HG03520 (cell line): Measurements from ENCODE around the gene GMDS.

Experiments used
- ATAC-seq: cut with Tn5 transposase; IDR thresholded peaks from one replicate; pipeline ENCODE4 v1.9.1; 2021; ENCODE audit warnings: mild to moderate bottlenecking, moderate library complexity; ENCODE audit not compliant: unreplicated experiment

Gene GMDS

GRCh38 chr6:2104524-2104880 is 140.9 kb downstream of the GMDS start:
- no peak for ATAC-seq

DNA sequence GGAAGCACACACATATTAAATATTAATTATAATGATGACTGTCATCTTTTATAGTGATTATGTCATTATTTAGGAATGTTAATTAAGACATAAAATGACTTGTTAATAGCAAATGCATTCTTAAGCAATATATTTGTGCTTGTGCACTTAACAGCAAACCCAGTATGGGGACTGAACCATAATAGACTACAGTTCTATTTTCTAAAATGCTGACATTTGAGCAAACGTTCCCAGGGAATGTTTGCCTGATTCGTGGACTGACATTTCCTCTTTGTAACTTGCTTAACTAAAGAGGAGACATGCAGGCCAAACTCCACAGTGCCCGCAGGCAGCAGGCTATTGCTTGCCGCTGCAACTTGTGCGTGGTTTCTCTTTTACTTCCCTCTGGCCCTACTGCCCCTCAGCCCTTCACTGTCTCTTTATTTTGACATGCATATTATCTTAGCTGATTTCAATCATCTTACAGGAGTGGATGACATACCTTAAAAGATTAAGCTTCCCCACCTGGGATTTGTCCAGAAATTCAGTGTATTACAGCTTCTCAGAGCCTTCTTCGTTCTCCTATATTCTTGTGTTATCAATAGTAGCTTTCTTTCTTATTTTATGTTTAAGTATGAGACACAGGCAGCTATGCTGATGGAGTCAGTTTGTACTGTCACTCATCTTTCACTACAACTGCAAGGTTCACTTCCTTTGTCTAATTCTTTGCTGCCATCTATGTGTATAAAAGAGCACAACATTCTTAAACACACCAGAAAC is 141.5 kb downstream of the GMDS start:
- no peak for ATAC-seq

DNA sequence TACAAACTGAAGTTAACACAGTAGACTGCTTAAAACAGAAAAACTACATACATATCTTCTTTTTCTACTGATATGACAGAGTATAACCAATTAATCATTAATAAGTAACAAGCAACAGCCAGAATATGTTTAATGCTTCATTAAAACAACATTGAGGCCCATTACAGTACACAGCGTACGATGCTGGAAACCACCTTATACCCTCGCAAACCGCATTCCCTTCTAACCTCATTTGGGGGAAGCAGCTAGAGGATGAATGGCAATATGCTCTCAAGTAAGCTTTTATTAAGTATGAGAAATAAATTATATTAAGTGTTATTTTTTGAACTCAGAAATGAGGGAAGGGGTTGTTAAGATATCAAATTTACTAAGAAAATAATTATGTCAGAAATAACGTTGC is 142.4 kb downstream of the GMDS start:
- no peak for ATAC-seq

- no peak for ATAC-seq
These were observed 143.0 kb downstream of the GMDS start for GRCh38 chr6:2102316-2102883.

DNA sequence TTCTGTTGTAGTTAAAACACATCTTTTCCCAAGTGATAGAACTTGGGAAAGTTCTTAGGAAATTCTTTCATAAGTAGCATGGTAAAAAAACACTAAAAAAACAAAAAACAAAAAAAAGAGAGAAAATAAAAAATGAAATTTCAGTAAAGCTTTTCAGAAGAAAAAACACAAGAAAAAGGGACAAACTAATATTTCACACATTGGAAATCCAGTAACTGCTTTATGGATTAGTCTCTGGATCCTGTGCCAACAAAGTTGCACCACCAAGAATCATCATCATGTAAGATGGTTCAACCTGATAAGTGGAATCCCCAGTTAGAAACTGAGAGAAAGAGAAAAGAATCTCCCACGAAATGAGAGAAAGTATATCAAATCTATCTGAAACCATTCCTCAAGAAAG is 144.2 kb downstream of the GMDS start:
- no peak for ATAC-seq

DNA sequence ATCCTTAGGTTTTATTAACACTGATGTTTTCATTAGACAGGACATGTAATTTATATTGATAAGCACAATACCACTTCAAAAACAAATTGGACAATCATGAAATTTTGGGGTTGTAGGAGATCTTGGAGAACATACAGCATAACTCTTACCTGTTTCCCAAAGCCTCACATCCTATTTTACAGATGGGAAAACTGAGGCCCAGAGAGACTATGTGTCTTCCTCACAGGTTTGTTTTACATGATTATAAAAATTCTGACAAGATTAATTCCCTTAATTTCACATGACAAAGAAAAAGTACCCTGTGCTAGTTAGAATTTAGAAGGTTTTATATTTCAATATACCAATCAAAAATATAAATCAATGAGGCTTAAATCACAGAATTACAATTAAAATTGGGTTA is 145.5 kb downstream of the GMDS start:
- ATAC-seq, result no peak

DNA sequence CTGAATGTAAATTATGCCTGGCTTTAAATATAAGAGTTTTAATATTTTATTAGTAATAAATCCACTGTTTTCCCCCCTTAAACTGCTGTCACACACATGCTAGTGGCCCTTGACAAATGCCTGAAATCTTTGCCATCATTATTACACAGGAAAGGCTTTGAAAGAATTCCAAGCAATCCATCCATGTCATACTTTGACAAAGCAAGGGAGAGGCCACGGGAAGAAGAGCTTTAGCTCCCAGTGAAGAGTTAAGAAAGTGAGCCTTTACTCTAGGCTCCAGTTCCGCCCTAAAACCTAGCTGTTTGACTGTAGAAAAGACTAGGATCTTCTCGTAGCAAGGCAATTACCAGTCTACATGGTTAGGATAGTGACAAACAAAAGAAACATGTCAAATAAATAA is 147.9 kb downstream of the GMDS start:
- ATAC-seq, result no peak

GRCh38 chr6:2094642-2095041 is 150.8 kb downstream of the GMDS start:
- ATAC-seq, result no peak

DNA sequence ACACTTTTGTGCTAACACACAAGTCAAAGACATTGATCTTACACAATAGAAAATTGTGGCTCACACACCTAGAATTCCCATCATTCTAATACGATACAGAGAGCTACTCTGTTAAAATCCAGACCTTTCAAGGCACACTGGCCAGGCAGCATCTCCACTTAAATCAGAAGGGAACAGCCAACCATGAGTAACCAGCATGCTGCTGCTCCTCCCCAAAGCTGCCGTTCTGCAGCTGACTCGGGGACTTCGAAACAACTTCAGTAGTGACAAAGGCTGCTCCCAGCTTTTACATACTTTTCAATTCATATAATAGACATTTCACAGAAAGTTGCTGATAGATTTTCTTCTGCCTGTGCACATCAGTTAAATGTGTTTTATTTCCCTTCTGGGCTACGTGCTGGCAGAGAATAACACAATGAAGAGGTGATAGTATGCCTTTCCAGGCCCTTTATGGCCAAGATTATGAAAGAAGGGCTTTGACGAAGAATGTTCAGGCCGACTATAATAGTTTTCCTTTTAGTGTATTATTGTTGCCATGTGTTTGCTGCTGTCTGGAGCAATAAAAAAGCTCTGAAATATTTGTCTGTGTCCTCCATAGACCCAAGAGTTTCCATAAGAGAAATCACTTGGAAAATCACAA is 159.0 kb downstream of the GMDS start:
- no peak for ATAC-seq

DNA sequence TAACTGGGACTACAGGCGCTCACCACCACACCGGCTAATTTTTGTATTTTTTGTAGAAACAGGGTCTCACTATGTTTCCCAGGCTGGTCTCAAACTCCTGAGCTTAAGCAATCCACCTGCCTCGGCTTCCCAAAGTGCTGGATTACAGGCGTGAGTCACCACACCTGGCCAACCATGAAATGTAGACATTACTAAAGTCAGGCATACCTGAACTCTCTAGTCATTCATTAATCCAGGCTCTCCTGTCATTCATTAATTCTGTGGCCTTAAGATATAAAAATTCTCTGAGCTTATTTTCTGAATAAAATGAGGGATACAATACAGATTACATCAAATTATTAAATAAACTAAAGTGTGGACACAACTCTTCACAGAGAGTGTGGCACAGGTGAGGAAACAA is 159.7 kb downstream of the GMDS start:
- ATAC-seq, result no peak

- peak; percentile 75 for ATAC-seq
These were observed 164.0 kb downstream of the GMDS start for GRCh38 chr6:2081155-2082138.

- no peak for ATAC-seq
These were observed 166.5 kb downstream of the GMDS start for GRCh38 chr6:2078888-2079287.

DNA sequence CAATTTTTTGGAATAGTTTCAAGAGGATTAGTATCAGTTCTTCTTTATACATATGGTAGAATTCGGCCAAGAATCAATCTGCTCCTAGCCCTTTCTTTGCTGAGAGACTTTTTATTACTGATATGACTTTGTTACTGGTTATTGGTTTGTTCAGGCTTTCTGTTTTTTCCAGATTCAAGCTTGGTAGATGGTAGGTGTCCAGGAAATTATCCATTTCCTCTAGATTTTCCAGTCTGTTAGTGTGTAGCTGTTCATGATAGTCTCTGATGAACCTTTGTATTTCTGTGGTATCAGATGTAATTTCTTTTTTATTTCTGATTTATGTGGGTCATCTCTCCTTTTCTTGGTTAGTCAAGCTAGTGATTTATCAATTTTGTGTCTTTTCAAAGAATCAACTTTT is 167.6 kb downstream of the GMDS start:
- ATAC-seq, result no peak

DNA sequence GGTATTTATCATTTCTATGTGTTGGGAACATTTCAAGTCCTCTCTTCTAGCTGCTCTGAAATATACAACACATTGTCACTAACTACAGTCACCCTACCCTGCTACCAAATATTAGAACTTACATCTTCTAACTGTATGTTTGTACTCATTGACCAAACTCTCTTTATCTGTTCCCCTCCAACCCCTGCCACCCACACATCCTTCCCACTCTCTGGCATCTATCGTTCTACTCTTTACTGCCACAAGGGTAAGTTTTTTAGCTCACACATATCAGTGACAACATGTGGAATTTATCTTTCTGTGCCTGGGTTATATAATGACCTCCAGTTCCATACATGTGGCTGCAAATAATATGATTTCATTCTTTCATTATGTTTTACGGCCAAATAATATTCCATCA is 171.9 kb downstream of the GMDS start:
- ATAC-seq, result no peak

GRCh38 chr6:2072453-2072852 is 173.0 kb downstream of the GMDS start:
- no peak for ATAC-seq

DNA sequence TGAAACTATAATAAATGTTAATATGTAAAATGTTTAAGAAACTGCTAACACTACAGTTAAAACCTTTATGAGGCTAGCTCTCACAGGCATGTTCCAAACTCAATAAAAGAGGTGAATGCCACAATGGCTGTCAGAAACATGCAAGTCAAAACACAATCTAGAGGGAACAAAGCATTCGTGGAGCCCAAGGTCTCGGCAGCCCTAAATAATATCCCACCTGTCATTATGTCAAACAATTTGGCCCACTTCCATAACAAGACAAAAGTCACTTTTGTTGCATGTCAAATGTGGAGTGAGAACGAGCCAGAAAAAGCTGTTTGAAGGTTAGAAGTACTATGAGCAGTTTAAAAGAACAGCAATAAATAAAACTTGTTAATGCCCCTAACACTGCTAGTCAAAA is 181.9 kb downstream of the GMDS start:
- no peak for ATAC-seq

- no peak for ATAC-seq
These were observed 183.5 kb downstream of the GMDS start for GRCh38 chr6:2061880-2062279.

DNA sequence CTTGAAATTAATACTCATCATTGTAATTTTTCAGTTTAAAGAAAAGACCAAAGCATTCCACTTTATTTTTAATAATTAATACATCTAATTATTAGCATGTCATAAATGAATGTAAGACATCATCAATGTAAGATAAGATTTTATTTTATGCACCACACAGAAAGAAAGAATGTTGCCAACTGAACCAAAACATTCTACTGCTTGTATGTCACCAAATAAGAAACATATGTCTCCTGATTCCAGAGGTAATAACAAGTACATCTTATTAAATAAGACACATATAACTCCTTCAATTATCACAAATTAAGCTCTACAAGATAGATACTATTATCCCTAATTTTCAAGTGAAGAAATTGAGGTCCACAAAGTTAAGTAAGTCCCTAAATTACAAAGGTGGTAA is 189.5 kb downstream of the GMDS start:
- ATAC-seq, result no peak

- ATAC-seq, result no peak
These were observed 190.3 kb downstream of the GMDS start for GRCh38 chr6:2055143-2055542.

DNA sequence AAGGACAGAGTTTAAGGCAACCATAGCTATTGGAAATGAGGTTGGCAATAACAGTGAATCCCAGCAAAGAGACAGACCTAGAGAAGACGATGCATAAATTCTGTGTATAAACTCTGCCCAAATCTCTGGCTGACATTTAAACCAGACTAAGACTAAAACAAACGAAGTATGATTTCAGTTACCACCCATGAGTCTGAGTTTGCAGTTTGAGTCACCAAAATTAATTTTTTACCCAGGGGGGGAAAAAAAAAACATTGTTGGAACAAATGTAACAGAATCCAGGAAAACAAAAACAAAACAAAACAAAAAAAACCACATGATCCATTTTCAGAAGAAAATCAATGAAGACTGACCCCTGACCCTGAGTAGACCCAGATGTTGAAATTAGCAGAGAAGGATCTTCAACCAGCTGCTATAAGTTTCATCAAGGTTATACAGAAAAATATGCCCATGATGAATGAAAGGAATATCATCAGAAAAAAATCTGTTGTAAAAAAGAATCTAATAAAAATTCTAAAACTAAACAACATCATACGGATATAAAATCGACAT is 190.8 kb downstream of the GMDS start:
- ATAC-seq, result no peak

GRCh38 chr6:2053691-2054090 is 191.7 kb downstream of the GMDS start:
- ATAC-seq, result no peak
